ENCODE measurements around the gene HEXIM1.

The HEXIM1 gene

GRCh38 chr17:45130681-45131615, 17.3 kb upstream of the HEXIM1 start:
- no peak for DNase-seq

GRCh38 chr17:45131616-45132319, 16.5 kb upstream of the HEXIM1 start:
- DNase-seq = peak in 4 of 5 donors; percentile 32 to 41 (median 34)

GRCh38 chr17:45132320-45132571, 16.0 kb upstream of the HEXIM1 start, which contains the start of gene PLCD3:
TSS of gene PLCD3 (minus strand) at chr17:45132515. CDS start at chr17:45132410, 105 bp downstream.
- peak in 2 of 5 donors; percentile 61 to 71 for DNase-seq

- peak; percentile 33 to 73 (median 63) for DNase-seq
Observed at GRCh38 chr17:45132572-45133463, 15.5 kb upstream of the HEXIM1 start.

- DNase-seq = peak; percentile 88 to 97 (median 95)
Observed at GRCh38 chr17:45135192-45135977, 12.9 kb upstream of the HEXIM1 start, which contains the start of gene ACBD4. TSS of gene ACBD4 (plus strand) at chr17:45135687. CDS start at chr17:45136145, 458 bp downstream.

GRCh38 chr17:45135978-45136791, 12.1 kb upstream of the HEXIM1 start:
- DNase-seq = no peak

- DNase-seq = no peak
Observed at GRCh38 chr17:45136846-45137560, 11.3 kb upstream of the HEXIM1 start.

- DNase-seq = no peak
Observed at GRCh38 chr17:45137561-45138305, 10.5 kb upstream of the HEXIM1 start.

- DNase-seq = no peak
Observed at GRCh38 chr17:45138911-45139532, 9.3 kb upstream of the HEXIM1 start.

GRCh38 chr17:45139533-45139920, 8.7 kb upstream of the HEXIM1 start:
- DNase-seq = no peak

- no peak for DNase-seq
Observed at GRCh38 chr17:45143094-45143670, 5.1 kb upstream of the HEXIM1 start.

GRCh38 chr17:45143767-45144198, 4.5 kb upstream of the HEXIM1 start:
- DNase-seq = no peak

GRCh38 chr17:45144199-45145034, 3.9 kb upstream of the HEXIM1 start:
- peak in 1 of 5 donors; percentile 33 for DNase-seq

- DNase-seq = no peak
Observed at GRCh38 chr17:45145035-45145389, 3.3 kb upstream of the HEXIM1 start.

GRCh38 chr17:45146166-45146565, 2.1 kb upstream of the HEXIM1 start:
- DNase-seq = no peak

GRCh38 chr17:45146592-45146889, 1.7 kb upstream of the HEXIM1 start:
- no peak for DNase-seq

- DNase-seq = peak in 3 of 5 donors; percentile 44 to 66 (median 64)
Observed at GRCh38 chr17:45146890-45147580, 1.2 kb upstream of the HEXIM1 start.

All from T-helper 1 cell (primary cell).